22Rv1 (cell line): Measurements from ENCODE around the gene SLC19A1.

Source experiments
- H3K27ac ChIP-seq: fragments of 450-650 bp; 2 replicates; pipeline ENCODE4 v1.5.1; 2017
- ZFX ChIP-seq: fragments of 450-650 bp; IDR thresholded peaks from 2 replicates; pipeline ENCODE4 v1.6.1; 2017; ENCODE audit warnings: antibody characterized with exemption, borderline replicate concordance
- TF ChIP-seq, protein P1 (sequence below): fragments of 450-650 bp; IDR thresholded peaks from 2 replicates; pipeline ENCODE4 v1.5.1; 2017; ENCODE audit warnings: mild to moderate bottlenecking

The SLC19A1 gene

GRCh38 chr21:45491056-45491455, 51.2 kb downstream of the SLC19A1 start:
- no peak for TF ChIP-seq ZFX
- TF ChIP-seq, protein P1, sequence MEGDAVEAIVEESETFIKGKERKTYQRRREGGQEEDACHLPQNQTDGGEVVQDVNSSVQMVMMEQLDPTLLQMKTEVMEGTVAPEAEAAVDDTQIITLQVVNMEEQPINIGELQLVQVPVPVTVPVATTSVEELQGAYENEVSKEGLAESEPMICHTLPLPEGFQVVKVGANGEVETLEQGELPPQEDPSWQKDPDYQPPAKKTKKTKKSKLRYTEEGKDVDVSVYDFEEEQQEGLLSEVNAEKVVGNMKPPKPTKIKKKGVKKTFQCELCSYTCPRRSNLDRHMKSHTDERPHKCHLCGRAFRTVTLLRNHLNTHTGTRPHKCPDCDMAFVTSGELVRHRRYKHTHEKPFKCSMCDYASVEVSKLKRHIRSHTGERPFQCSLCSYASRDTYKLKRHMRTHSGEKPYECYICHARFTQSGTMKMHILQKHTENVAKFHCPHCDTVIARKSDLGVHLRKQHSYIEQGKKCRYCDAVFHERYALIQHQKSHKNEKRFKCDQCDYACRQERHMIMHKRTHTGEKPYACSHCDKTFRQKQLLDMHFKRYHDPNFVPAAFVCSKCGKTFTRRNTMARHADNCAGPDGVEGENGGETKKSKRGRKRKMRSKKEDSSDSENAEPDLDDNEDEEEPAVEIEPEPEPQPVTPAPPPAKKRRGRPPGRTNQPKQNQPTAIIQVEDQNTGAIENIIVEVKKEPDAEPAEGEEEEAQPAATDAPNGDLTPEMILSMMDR = no peak
- H3K27ac ChIP-seq = no peak overlapping the region

DNA sequence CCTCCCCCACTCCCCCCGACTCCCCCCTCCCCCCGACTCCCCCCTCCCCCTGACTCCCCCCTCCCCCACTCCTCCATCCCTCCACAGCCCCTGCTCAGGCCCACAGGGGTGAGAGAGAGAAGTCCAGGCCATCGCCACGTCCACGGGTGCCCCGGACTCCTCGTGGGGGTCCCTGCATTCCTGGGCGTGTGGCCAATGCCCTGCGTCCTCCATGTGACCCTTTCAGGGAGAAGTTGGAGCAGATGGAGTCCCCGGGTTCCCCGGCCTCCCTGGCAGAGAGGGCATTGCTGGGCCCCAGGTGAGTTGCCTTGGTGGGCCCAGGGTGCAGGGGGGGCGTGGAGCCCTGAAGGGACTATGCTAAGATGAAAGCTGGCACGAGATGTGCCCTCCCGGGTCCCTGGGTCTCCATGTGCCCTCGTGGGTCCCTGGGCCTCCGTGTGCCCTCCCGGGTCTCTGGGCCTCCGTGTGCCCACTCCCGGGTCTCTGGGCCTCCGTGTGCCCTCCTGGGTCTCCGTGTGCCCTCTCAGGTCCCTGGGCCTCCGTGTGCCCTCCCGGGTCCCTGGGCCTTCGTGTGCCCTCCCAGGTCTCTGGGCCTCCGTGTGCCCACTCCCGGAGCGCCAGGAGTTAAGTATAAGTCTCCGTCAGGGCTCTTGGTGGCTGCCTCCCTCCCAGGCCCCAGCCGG, 52.0 kb downstream of the SLC19A1 start:
- no peak overlapping the region for H3K27ac ChIP-seq
- TF ChIP-seq, protein P1 = no peak
- TF ChIP-seq ZFX = no peak

- no peak overlapping the region for H3K27ac ChIP-seq
- TF ChIP-seq, protein P1 = no peak
- TF ChIP-seq ZFX = no peak
Observed at GRCh38 chr21:45489722-45489982, 52.6 kb downstream of the SLC19A1 start.

GRCh38 chr21:45488931-45489721, 53.1 kb downstream of the SLC19A1 start:
- no peak overlapping the region for H3K27ac ChIP-seq
- TF ChIP-seq ZFX = no peak
- TF ChIP-seq, protein P1 = no peak

GRCh38 chr21:45487891-45488600, 54.2 kb downstream of the SLC19A1 start:
- TF ChIP-seq, protein P1 = no peak
- TF ChIP-seq ZFX = no peak
- no peak overlapping the region for H3K27ac ChIP-seq

- TF ChIP-seq, protein P1 = no peak
- no peak for TF ChIP-seq ZFX
- H3K27ac ChIP-seq = no peak overlapping the region
Observed at GRCh38 chr21:45487161-45487806, 55.0 kb downstream of the SLC19A1 start.
